OCI-LY1 (cell line): Measurements from ENCODE around the gene RALGPS1.

ENCODE experiments used
- CTCF ChIP-seq: fragments of 200-600 bp; sonication (generic), shearing (Covaris generic); IDR thresholded peaks from 2 replicates; pipeline ENCODE4 v1.5.1; 2017; ENCODE audit warnings: mild to moderate bottlenecking, antibody characterized with exemption, low read length, moderate library complexity, mixed read lengths
- EZH2 ChIP-seq: fragments of 200-600 bp; sonication (generic), shearing (Covaris generic); IDR thresholded peaks from 2 replicates; pipeline ENCODE4 v1.8.0; 2017; ENCODE audit warnings: borderline replicate concordance, mixed run types, mild to moderate bottlenecking, antibody characterized with exemption, low read length, moderate library complexity, mixed read lengths

GRCh38 chr9:127153501-127153900, 238.9 kb downstream of the RALGPS1 start:
- TF ChIP-seq CTCF (no peak), EZH2 (no peak)
